KG1 (cell line): Measurements from ENCODE around the gene FOXK1.

Experiments
- DNase-seq: peaks from one replicate; lab custom pipeline; 2025; lab: John Stamatoyannopoulos, UW

The FOXK1 gene

GRCh38 chr7:4819560-4820404, 137.7 kb downstream of the FOXK1 start:
- DNase-seq, result no peak

- no peak for DNase-seq
Measured at GRCh38 chr7:4820405-4820966, 138.4 kb downstream of the FOXK1 start.
